Progenitor cell of endocrine pancreas (in vitro differentiated cells): Measurements from ENCODE around the gene CEP170B. TPM values are rescaled to one million over a fixed set of nuclear protein-coding genes. Genes with fewer than 3 reads are reported as not detected.

ENCODE experiments used
- DNase-seq: peaks from one replicate; pipeline ENCODE4 v3.0.0; 2021; ENCODE audit warnings: low spot score; ENCODE audit not compliant: unreplicated experiment
- H3K27ac Mint-ChIP-seq: 2 replicates; pipeline ENCODE4 v1.8.0; 2021; ENCODE audit warnings: mild to moderate bottlenecking, moderate library complexity, mixed read lengths
- H3K27me3 Mint-ChIP-seq: 2 replicates; pipeline ENCODE4 v1.8.0; 2021; ENCODE audit warnings: mixed read lengths
- H3K36me3 Mint-ChIP-seq: 2 replicates; pipeline ENCODE4 v1.8.0; 2022; ENCODE audit warnings: mixed read lengths; ENCODE audit not compliant: insufficient read depth
- H3K4me1 Mint-ChIP-seq: 2 replicates; pipeline ENCODE4 v1.8.0; 2021; ENCODE audit warnings: low read depth, mixed read lengths
- H3K4me3 Mint-ChIP-seq: 2 replicates; pipeline ENCODE4 v1.8.0; 2021; ENCODE audit warnings: low read depth, mild to moderate bottlenecking, moderate library complexity, mixed read lengths
- H3K9me3 Mint-ChIP-seq: 2 replicates; pipeline ENCODE4 v1.8.0; 2021; ENCODE audit warnings: low read depth, mixed read lengths
- total RNA-seq: library from RNA; stranded (reverse); gene quantifications from 2 replicates; pipeline ENCODE4 v1.2.1, GENCODE V29; 2021
- TF ChIP-seq, protein P1 (sequence below): fragments of 200-600 bp; sonication (generic); IDR thresholded peaks from one replicate; pipeline ENCODE4 v1.5.0; 2021; ENCODE audit warnings: antibody characterized with exemption, mild to moderate bottlenecking; ENCODE audit not compliant: unreplicated experiment

The CEP170B gene
- total RNA-seq, 1 donor from 2014 or later = 48.9 TPM

- H3K9me3 Mint-ChIP-seq = no peaks in the 10 kb centered on the region
- H3K4me1 Mint-ChIP-seq = peaks cover 2% of the 10 kb centered on the region
- H3K27me3 Mint-ChIP-seq = peaks cover 69% of the 10 kb centered on the region
- H3K27ac Mint-ChIP-seq = no peak overlapping the region
- H3K36me3 Mint-ChIP-seq = no peaks in the 10 kb centered on the region
- TF ChIP-seq, protein P1, sequence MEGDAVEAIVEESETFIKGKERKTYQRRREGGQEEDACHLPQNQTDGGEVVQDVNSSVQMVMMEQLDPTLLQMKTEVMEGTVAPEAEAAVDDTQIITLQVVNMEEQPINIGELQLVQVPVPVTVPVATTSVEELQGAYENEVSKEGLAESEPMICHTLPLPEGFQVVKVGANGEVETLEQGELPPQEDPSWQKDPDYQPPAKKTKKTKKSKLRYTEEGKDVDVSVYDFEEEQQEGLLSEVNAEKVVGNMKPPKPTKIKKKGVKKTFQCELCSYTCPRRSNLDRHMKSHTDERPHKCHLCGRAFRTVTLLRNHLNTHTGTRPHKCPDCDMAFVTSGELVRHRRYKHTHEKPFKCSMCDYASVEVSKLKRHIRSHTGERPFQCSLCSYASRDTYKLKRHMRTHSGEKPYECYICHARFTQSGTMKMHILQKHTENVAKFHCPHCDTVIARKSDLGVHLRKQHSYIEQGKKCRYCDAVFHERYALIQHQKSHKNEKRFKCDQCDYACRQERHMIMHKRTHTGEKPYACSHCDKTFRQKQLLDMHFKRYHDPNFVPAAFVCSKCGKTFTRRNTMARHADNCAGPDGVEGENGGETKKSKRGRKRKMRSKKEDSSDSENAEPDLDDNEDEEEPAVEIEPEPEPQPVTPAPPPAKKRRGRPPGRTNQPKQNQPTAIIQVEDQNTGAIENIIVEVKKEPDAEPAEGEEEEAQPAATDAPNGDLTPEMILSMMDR = no peak
- peak overlapping the region; percentile 46 for H3K4me3 Mint-ChIP-seq
- DNase-seq = no peak
Observed at GRCh38 chr14:104933746-104934733, 69.0 kb downstream of the CEP170B start.

- H3K9me3 Mint-ChIP-seq = no peaks in the 10 kb centered on the region
- TF ChIP-seq, protein P1 = no peak
- peak overlapping the region; percentile 9 for H3K4me3 Mint-ChIP-seq
- DNase-seq = no peak
- H3K4me1 Mint-ChIP-seq = peaks cover 2% of the 10 kb centered on the region
- H3K36me3 Mint-ChIP-seq = no peaks in the 10 kb centered on the region
- peaks cover 74% of the 10 kb centered on the region for H3K27me3 Mint-ChIP-seq
- H3K27ac Mint-ChIP-seq = no peak overlapping the region
Observed at GRCh38 chr14:104935026-104935650, 70.1 kb downstream of the CEP170B start.

DNA sequence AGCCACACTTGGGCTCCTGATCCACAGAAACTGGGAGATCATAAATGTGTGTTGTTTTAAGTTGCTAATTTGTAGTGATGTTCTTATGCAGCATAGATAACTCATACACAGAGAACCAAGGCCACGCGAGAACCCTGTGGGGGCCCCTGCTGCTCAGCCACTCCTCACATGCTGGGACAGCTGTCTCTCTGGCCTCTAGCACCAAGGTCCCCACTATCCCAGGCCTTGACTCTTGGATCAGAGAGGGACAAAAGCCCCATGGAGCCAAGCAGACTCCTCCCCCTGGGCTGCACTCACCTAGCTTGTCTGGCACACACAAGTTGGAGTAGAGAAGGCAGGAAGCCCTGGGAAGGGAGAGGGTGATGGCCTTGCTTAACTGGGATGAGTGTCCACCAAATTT lies 70.9 kb downstream of the CEP170B start:
- TF ChIP-seq, protein P1 = no peak
- peaks cover 78% of the 10 kb centered on the region for H3K27me3 Mint-ChIP-seq

GRCh38 chr14:104936361-104937155 lies 71.5 kb downstream of the CEP170B start:
- TF ChIP-seq, protein P1 = no peak
- Mint-ChIP-seq H3K27me3 (peaks cover 74% of the 10 kb centered on the region), H3K36me3 (no peaks in the 10 kb centered on the region), H3K4me1 (peaks cover 2% of the 10 kb centered on the region), H3K27ac (no peak overlapping the region), H3K9me3 (no peaks in the 10 kb centered on the region), H3K4me3 (no peak overlapping the region)
- no peak for DNase-seq

More for the DNA sequence above, 70.9 kb downstream of the CEP170B start:
- no peak for DNase-seq
- no peaks in the 10 kb centered on the region for H3K9me3 Mint-ChIP-seq
- no peak overlapping the region for H3K4me3 Mint-ChIP-seq
- no peak overlapping the region for H3K27ac Mint-ChIP-seq
- H3K4me1 Mint-ChIP-seq = peaks cover 2% of the 10 kb centered on the region
- no peaks in the 10 kb centered on the region for H3K36me3 Mint-ChIP-seq

- Mint-ChIP-seq H3K9me3 (no peaks in the 10 kb centered on the region), H3K4me3 (no peak overlapping the region), H3K27me3 (peaks cover 71% of the 10 kb centered on the region), H3K36me3 (no peaks in the 10 kb centered on the region), H3K4me1 (peaks cover 2% of the 10 kb centered on the region), H3K27ac (no peak overlapping the region)
- TF ChIP-seq, protein P1 = no peak
- DNase-seq = no peak
Observed at GRCh38 chr14:104937161-104937560, 72.1 kb downstream of the CEP170B start.
